K562 (cell line): ENCODE data around the gene MTFR2. TPM values are rescaled to one million over a fixed set of nuclear protein-coding genes. Genes with fewer than 3 reads are reported as not detected.

Source experiments
- CC2D1A ChIP-seq: fragments of 450-650 bp; IDR thresholded peaks from 2 replicates; pipeline ENCODE4 v1.6.1; 2017; ENCODE audit warnings: mild to moderate bottlenecking
- CSDE1 ChIP-seq, 2 experiments: fragments of 450-650 bp; IDR thresholded peaks; 2 replicates each; pipeline ENCODE4 v1.6.1; 2016; ENCODE audit warnings: mild to moderate bottlenecking in 1 of 2
- ERF ChIP-seq: fragments of 450-650 bp; formaldehyde crosslinking; IDR thresholded peaks from 2 replicates; pipeline ENCODE4 v1.4.0; 2020; ENCODE audit warnings: mild to moderate bottlenecking, mixed read lengths
- FOXJ2 ChIP-seq: fragments of 200-800 bp; sonication (Bioruptor generic); IDR thresholded peaks from 2 replicates; pipeline ENCODE4 v1.6.1; 2016; ENCODE audit warnings: missing genetic modification characterization, missing compliant biosample characterization
- HDAC6 ChIP-seq: IDR thresholded peaks from 2 replicates; pipeline ENCODE4 v1.6.1; 2012; ENCODE audit warnings: low read depth, mild to moderate bottlenecking, control low read depth, inconsistent platforms, low read length, moderate library complexity
- MTA1 ChIP-seq: fragments of 450-650 bp; IDR thresholded peaks from 2 replicates; pipeline ENCODE4 v1.6.1; 2017; ENCODE audit warnings: borderline replicate concordance
- MTA3 ChIP-seq: fragments of 450-650 bp; formaldehyde crosslinking; IDR thresholded peaks from 2 replicates; pipeline ENCODE4 v1.6.1; 2017; ENCODE audit warnings: mild to moderate bottlenecking, borderline replicate concordance
- NFATC3 ChIP-seq: fragments of 450-650 bp; IDR thresholded peaks from 2 replicates; pipeline ENCODE4 v1.6.1; 2017; ENCODE audit warnings: mild to moderate bottlenecking
- SPI1 ChIP-seq: IDR thresholded peaks from 2 replicates; pipeline ENCODE4 v1.6.1; 2011; ENCODE audit warnings: low read depth, low read length, control low read depth, borderline replicate concordance
- XRCC3 ChIP-seq: fragments of 450-650 bp; IDR thresholded peaks from 2 replicates; pipeline ENCODE4 v1.6.1; 2017; ENCODE audit warnings: mild to moderate bottlenecking, moderate library complexity
- ZEB2 ChIP-seq: fragments of 450-650 bp; IDR thresholded peaks from 2 replicates; pipeline ENCODE4 v1.6.1; 2016
- ZFX ChIP-seq: sonication (generic); formaldehyde crosslinking; IDR thresholded peaks from 2 replicates; pipeline ENCODE4 v1.8.0; 2022; ENCODE audit warnings: mild to moderate bottlenecking, missing genetic modification reagents, moderate library complexity
- polyA plus RNA-seq, 8 experiments: library from polyadenylated mRNA; depleted of rRNA in 4 of 8; stranded (reverse) in 5 of 8; unstranded in 3 of 8; fragments of >200 nt; fragmentation: Nextera tagmentation in 2 of 8; fragmentation: Illumina TruSeq in 1 of 8; extraction: Ambion mirVana in 2 of 8; extraction: Trizol in 1 of 8; gene quantifications; 2 replicates each; pipeline versions ENCODE4 v1.2.1 to v1.2.3, GENCODE V29; 2011 to 2014; ENCODE audit warnings: inconsistent platforms in 1 of 8, missing spikeins in 1 of 8
- total RNA-seq, 7 experiments: library from RNA; depleted of rRNA in 6 of 7; stranded (reverse); fragments of >200 nt in 6 of 7; fragmentation: Illumina TruSeq in 2 of 7; extraction: Trizol in 2 of 7; gene quantifications; 2 replicates each; pipeline versions ENCODE4 v1.2.1 to v1.2.3, GENCODE V29; 2011 to 2021; ENCODE audit warnings: low replicate concordance in 1 of 7
- TF ChIP-seq, protein P1 (sequence below): sonication (generic); formaldehyde crosslinking; IDR thresholded peaks from 2 replicates; pipeline ENCODE4 v1.8.1; 2023; ENCODE audit warnings: mild to moderate bottlenecking, missing genetic modification reagents
- TF ChIP-seq, protein P2 (sequence below): fragments of 250-450 bp; sonication (Bioruptor Pico); IDR thresholded peaks from 2 replicates; pipeline ENCODE4 v1.5.0; 2021; ENCODE audit warnings: mild to moderate bottlenecking, borderline replicate concordance
- TF ChIP-seq, protein P3 (sequence below): fragments of 250-450 bp; sonication (Bioruptor Pico); IDR thresholded peaks from 2 replicates; pipeline ENCODE4 v1.8.0; 2021; ENCODE audit warnings: borderline replicate concordance, mild to moderate bottlenecking, moderate library complexity; ENCODE audit not compliant: poor library complexity, severe bottlenecking
- TF ChIP-seq, protein P4 (sequence below): fragments of 450-650 bp; formaldehyde crosslinking; IDR thresholded peaks from 2 replicates; pipeline ENCODE4 v1.4.0; 2020; ENCODE audit warnings: mild to moderate bottlenecking
- TF ChIP-seq, protein P5 (sequence below): IDR thresholded peaks from 2 replicates; pipeline ENCODE4 v1.6.1; 2016; ENCODE audit warnings: missing genetic modification characterization, missing compliant biosample characterization
- TF ChIP-seq, protein P6 (sequence below): fragments of 450-650 bp; formaldehyde crosslinking; conservative IDR thresholded peaks from 2 replicates; pipeline ENCODE4 v1.4.0; 2022; ENCODE audit warnings: mild to moderate bottlenecking, missing genetic modification characterization

Gene MTFR2
- total and polyA plus RNA-seq, 9 of the 15 experiments (the other 6 are each of a cell fraction or from before 2014, with no cell fraction given): 10.1 to 63.3 (median 45.9) TPM

DNA sequence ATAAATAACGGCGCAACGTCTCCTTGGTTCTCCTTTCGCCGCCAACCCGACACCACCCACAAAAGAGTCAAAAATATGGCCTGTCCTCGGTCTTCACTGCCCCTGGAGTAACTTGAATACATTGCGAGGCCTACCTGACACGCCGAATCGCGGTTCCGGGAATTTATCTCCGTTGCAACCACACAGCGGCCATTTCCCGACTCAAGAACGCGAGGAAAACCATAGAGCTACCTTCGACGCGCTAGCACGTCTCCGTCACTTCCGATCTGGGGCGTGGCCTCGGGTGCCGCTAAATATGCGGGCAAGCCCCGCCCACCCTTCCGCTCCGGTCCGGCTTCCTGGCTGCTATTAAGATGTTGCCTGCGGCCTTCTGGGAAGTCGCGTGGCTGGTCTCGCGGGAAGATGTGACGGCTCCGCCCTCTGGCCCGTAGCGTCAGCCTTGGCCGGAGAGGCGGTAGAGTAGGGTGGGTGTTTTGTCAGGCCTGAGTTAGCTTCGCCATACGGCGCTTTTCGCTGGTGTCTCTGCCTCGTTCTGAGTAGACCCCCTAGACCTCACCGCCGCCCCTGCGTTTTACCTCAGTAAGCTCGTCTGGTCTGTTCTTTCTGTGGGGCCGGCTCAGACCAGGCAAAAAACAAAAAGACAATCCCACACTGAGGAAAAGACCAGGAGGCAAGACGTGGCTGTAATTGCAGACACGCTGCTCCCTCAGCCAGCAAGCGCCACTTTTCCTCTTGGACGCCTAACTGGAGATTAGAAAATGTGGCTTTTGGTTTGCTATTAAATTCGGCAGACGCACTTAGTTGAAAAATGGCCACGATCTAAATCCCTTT lies 39.7 kb upstream of the MTFR2 start, which contains the start of gene BCLAF1 (continued):
- TF ChIP-seq, protein P1, sequence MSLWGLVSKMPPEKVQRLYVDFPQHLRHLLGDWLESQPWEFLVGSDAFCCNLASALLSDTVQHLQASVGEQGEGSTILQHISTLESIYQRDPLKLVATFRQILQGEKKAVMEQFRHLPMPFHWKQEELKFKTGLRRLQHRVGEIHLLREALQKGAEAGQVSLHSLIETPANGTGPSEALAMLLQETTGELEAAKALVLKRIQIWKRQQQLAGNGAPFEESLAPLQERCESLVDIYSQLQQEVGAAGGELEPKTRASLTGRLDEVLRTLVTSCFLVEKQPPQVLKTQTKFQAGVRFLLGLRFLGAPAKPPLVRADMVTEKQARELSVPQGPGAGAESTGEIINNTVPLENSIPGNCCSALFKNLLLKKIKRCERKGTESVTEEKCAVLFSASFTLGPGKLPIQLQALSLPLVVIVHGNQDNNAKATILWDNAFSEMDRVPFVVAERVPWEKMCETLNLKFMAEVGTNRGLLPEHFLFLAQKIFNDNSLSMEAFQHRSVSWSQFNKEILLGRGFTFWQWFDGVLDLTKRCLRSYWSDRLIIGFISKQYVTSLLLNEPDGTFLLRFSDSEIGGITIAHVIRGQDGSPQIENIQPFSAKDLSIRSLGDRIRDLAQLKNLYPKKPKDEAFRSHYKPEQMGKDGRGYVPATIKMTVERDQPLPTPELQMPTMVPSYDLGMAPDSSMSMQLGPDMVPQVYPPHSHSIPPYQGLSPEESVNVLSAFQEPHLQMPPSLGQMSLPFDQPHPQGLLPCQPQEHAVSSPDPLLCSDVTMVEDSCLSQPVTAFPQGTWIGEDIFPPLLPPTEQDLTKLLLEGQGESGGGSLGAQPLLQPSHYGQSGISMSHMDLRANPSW: peak; percentile 27; the same call in 1 of the 2 replicates
- TF ChIP-seq, protein P2, sequence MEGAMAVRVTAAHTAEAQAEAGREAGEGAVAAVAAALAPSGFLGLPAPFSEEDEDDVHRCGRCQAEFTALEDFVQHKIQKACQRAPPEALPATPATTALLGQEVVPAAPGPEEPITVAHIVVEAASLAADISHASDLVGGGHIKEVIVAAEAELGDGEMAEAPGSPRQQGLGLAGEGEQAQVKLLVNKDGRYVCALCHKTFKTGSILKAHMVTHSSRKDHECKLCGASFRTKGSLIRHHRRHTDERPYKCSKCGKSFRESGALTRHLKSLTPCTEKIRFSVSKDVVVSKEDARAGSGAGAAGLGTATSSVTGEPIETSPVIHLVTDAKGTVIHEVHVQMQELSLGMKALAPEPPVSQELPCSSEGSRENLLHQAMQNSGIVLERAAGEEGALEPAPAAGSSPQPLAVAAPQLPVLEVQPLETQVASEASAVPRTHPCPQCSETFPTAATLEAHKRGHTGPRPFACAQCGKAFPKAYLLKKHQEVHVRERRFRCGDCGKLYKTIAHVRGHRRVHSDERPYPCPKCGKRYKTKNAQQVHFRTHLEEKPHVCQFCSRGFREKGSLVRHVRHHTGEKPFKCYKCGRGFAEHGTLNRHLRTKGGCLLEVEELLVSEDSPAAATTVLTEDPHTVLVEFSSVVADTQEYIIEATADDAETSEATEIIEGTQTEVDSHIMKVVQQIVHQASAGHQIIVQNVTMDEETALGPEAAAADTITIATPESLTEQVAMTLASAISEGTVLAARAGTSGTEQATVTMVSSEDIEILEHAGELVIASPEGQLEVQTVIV: peak; percentile 64; the same call in 1 of the 2 replicates
- TF ChIP-seq CSDE1 (IDR thresholded peaks at IDR 0.05) (peak in 1 of 2 experiments; percentile 65; a peak in 2 of 4 replicates), ERF (CRISPR knock-in tag) (peak; percentile 87; the same call in 1 of the 2 replicates), CC2D1A (no peak), FOXJ2 (tag) (peak; percentile 57), SPI1 (peak; percentile 58), MTA3 (peak; percentile 99), XRCC3 (no peak), NFATC3 (no peak), ZEB2 (0 out of 2 replicates have a peak, but pooled peaks have one; percentile 25), HDAC6 (no peak), MTA1 (peak; percentile 16; the same call in 1 of the 2 replicates), ZFX (CRISPR knock-in tag) (peak; percentile 98)
- TF ChIP-seq, protein P3, sequence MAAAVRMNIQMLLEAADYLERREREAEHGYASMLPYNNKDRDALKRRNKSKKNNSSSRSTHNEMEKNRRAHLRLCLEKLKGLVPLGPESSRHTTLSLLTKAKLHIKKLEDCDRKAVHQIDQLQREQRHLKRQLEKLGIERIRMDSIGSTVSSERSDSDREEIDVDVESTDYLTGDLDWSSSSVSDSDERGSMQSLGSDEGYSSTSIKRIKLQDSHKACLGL (CRISPR knock-in tag): peak; percentile 56
- TF ChIP-seq, protein P4, sequence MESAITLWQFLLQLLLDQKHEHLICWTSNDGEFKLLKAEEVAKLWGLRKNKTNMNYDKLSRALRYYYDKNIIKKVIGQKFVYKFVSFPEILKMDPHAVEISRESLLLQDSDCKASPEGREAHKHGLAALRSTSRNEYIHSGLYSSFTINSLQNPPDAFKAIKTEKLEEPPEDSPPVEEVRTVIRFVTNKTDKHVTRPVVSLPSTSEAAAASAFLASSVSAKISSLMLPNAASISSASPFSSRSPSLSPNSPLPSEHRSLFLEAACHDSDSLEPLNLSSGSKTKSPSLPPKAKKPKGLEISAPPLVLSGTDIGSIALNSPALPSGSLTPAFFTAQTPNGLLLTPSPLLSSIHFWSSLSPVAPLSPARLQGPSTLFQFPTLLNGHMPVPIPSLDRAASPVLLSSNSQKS: peak; percentile 83; the same call in 1 of the 2 replicates
- TF ChIP-seq, protein P5, sequence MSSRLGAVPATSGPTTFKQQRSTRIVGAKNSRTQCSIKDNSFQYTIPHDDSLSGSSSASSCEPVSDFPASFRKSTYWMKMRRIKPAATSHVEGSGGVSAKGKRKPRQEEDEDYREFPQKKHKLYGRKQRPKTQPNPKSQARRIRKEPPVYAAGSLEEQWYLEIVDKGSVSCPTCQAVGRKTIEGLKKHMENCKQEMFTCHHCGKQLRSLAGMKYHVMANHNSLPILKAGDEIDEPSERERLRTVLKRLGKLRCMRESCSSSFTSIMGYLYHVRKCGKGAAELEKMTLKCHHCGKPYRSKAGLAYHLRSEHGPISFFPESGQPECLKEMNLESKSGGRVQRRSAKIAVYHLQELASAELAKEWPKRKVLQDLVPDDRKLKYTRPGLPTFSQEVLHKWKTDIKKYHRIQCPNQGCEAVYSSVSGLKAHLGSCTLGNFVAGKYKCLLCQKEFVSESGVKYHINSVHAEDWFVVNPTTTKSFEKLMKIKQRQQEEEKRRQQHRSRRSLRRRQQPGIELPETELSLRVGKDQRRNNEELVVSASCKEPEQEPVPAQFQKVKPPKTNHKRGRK (tag): no peak
- TF ChIP-seq, protein P6, sequence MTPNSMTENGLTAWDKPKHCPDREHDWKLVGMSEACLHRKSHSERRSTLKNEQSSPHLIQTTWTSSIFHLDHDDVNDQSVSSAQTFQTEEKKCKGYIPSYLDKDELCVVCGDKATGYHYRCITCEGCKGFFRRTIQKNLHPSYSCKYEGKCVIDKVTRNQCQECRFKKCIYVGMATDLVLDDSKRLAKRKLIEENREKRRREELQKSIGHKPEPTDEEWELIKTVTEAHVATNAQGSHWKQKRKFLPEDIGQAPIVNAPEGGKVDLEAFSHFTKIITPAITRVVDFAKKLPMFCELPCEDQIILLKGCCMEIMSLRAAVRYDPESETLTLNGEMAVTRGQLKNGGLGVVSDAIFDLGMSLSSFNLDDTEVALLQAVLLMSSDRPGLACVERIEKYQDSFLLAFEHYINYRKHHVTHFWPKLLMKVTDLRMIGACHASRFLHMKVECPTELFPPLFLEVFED (CRISPR knock-in tag): peak; percentile 91
